Astrocyte (in vitro differentiated cells and primary cell): ENCODE data around the gene DCP2. TPM values are rescaled to one million over a fixed set of nuclear protein-coding genes. Genes with fewer than 3 reads are reported as not detected.

Experiments
- DNase-seq: peaks from one replicate; pipeline ENCODE4 v3.0.0-alpha.2; 2010; ENCODE audit warnings: low read depth
- FAIRE-seq: peaks from 2 replicates; lab custom pipeline; 2011; peaks lifted over from hg19 to GRCh38; lab: Jason Lieb, UNC
- H2AFZ ChIP-seq: 2 replicates; pipeline ENCODE4 v1.6.0; 2012; ENCODE audit warnings: low read depth, low read length, inconsistent platforms
- H3K27ac ChIP-seq: 2 replicates; pipeline ENCODE4 v1.5.1; 2011; ENCODE audit warnings: low read depth, low read length, inconsistent platforms
- H3K27me3 ChIP-seq: 2 replicates; pipeline ENCODE4 v1.6.0; 2011; ENCODE audit warnings: low read length, inconsistent platforms; ENCODE audit not compliant: insufficient read depth
- H3K36me3 ChIP-seq: 2 replicates; pipeline ENCODE4 v1.5.1; 2011; ENCODE audit warnings: low read length, inconsistent platforms; ENCODE audit not compliant: insufficient read depth
- H3K4me1 ChIP-seq: 2 replicates; pipeline ENCODE4 v1.5.1; 2011; ENCODE audit warnings: low read length, inconsistent platforms; ENCODE audit not compliant: insufficient read depth
- H3K4me2 ChIP-seq: 2 replicates; pipeline ENCODE4 v1.6.0; 2012; ENCODE audit warnings: low read length, inconsistent platforms
- H3K4me3 ChIP-seq: 2 replicates; pipeline ENCODE4 v1.5.1; 2011; ENCODE audit warnings: low read depth, mild to moderate bottlenecking, low read length, inconsistent platforms; ENCODE audit not compliant: insufficient read depth
- H3K79me2 ChIP-seq: 2 replicates; pipeline ENCODE4 v1.6.0; 2012; ENCODE audit warnings: mild to moderate bottlenecking, low read length, inconsistent platforms; ENCODE audit not compliant: insufficient read depth
- H3K9ac ChIP-seq: 2 replicates; pipeline ENCODE4 v1.6.0; 2012; ENCODE audit warnings: mild to moderate bottlenecking, low read length, inconsistent platforms
- H3K9me3 ChIP-seq: 2 replicates; pipeline ENCODE4 v1.5.1; 2012; ENCODE audit warnings: low read depth, mild to moderate bottlenecking, low read length, inconsistent platforms; ENCODE audit not compliant: insufficient read depth
- H4K20me1 ChIP-seq: 2 replicates; pipeline ENCODE4 v1.6.0; 2012; ENCODE audit warnings: low read length, inconsistent platforms; ENCODE audit not compliant: insufficient read depth
- H3K27ac Mint-ChIP-seq: one replicate; pipeline ENCODE4 v1.8.0; 2021; ENCODE audit warnings: mild to moderate bottlenecking, mixed read lengths; ENCODE audit not compliant: unreplicated experiment
- H3K27me3 Mint-ChIP-seq: one replicate; pipeline ENCODE4 v1.8.0; 2021; ENCODE audit warnings: low read depth, mixed read lengths; ENCODE audit not compliant: unreplicated experiment
- H3K36me3 Mint-ChIP-seq: one replicate; pipeline ENCODE4 v1.8.0; 2021; ENCODE audit warnings: low read depth, mixed read lengths; ENCODE audit not compliant: unreplicated experiment
- H3K4me1 Mint-ChIP-seq: one replicate; pipeline ENCODE4 v1.8.0; 2021; ENCODE audit warnings: low read depth, mixed read lengths; ENCODE audit not compliant: unreplicated experiment
- H3K4me3 Mint-ChIP-seq: one replicate; pipeline ENCODE4 v1.8.0; 2021; ENCODE audit warnings: mild to moderate bottlenecking, moderate library complexity, mixed read lengths; ENCODE audit not compliant: unreplicated experiment
- H3K9me3 Mint-ChIP-seq: one replicate; pipeline ENCODE4 v1.8.0; 2021; ENCODE audit warnings: mild to moderate bottlenecking, mixed read lengths; ENCODE audit not compliant: unreplicated experiment
- EZH2 ChIP-seq: IDR thresholded peaks from 2 replicates; pipeline ENCODE4 v1.6.1; 2012; ENCODE audit warnings: mild to moderate bottlenecking, low read length, inconsistent platforms; ENCODE audit not compliant: insufficient read depth
- total RNA-seq: library from RNA; stranded (reverse); gene quantifications from 2 replicates; pipeline ENCODE4 v1.2.1, GENCODE V29; 2021
- TF ChIP-seq, protein P1 (sequence below): IDR thresholded peaks from 2 replicates; pipeline ENCODE4 v1.5.1; 2011; ENCODE audit warnings: low read depth, mild to moderate bottlenecking, inconsistent platforms, low read length, moderate library complexity; ENCODE audit not compliant: insufficient read depth

DCP2 gene
- total RNA-seq, 1 donor from 2014 or later: 48.9 TPM

DNA sequence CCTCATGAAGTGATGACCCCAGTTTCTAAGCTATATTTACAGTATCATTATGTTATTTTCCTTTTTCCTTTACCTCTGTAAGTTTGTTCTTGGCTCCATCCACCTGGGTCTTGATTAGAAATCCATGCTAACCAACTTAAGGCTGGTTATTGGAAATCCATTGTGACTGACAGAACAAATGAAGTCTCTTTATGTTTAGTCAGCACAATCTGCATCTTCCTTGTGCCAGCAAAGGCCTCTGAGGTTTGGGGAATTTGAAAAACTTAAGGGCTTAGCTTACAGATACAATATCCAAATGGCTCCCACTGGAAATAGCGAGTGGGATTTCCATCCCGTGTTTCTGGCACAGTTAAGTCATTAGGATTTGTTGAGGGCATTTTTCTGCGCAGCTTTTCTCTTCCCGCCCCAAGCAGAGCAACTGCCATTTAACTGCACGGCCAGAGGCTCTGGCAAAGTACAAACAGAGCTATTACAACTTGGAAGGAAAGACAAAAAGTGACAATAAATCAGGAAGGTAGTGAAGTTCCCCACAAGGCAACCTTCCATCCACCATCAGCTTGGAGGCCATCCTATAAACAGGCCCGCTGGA lies 64.2 kb downstream of the DCP2 start:
- Histone ChIP-seq H2AFZ (no peak overlapping the region), H3K4me2 (no peak overlapping the region), H3K27me3 (no peaks in the 10 kb centered on the region), H3K9me3 (no peaks in the 10 kb centered on the region), H4K20me1 (no peaks in the 10 kb centered on the region), H3K36me3 (no peaks in the 10 kb centered on the region), H3K27ac (no peak overlapping the region), H3K9ac (no peak overlapping the region), H3K4me1 (peaks cover 12% of the 10 kb centered on the region), H3K4me3 (no peak overlapping the region), H3K79me2 (no peaks in the 10 kb centered on the region)
- no peak overlapping the region for H3K27ac Mint-ChIP-seq
- no peak for FAIRE-seq
- peaks cover 12% of the 10 kb centered on the region for H3K4me1 Mint-ChIP-seq
- no peak for DNase-seq
- no peaks in the 10 kb centered on the region for H3K27me3 Mint-ChIP-seq
- TF ChIP-seq, protein P1, sequence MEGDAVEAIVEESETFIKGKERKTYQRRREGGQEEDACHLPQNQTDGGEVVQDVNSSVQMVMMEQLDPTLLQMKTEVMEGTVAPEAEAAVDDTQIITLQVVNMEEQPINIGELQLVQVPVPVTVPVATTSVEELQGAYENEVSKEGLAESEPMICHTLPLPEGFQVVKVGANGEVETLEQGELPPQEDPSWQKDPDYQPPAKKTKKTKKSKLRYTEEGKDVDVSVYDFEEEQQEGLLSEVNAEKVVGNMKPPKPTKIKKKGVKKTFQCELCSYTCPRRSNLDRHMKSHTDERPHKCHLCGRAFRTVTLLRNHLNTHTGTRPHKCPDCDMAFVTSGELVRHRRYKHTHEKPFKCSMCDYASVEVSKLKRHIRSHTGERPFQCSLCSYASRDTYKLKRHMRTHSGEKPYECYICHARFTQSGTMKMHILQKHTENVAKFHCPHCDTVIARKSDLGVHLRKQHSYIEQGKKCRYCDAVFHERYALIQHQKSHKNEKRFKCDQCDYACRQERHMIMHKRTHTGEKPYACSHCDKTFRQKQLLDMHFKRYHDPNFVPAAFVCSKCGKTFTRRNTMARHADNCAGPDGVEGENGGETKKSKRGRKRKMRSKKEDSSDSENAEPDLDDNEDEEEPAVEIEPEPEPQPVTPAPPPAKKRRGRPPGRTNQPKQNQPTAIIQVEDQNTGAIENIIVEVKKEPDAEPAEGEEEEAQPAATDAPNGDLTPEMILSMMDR: no peak
- TF ChIP-seq EZH2: no peak
- no peak overlapping the region for H3K4me3 Mint-ChIP-seq
- H3K36me3 Mint-ChIP-seq: peaks cover 25% of the 10 kb centered on the region
- no peaks in the 10 kb centered on the region for H3K9me3 Mint-ChIP-seq

DNA sequence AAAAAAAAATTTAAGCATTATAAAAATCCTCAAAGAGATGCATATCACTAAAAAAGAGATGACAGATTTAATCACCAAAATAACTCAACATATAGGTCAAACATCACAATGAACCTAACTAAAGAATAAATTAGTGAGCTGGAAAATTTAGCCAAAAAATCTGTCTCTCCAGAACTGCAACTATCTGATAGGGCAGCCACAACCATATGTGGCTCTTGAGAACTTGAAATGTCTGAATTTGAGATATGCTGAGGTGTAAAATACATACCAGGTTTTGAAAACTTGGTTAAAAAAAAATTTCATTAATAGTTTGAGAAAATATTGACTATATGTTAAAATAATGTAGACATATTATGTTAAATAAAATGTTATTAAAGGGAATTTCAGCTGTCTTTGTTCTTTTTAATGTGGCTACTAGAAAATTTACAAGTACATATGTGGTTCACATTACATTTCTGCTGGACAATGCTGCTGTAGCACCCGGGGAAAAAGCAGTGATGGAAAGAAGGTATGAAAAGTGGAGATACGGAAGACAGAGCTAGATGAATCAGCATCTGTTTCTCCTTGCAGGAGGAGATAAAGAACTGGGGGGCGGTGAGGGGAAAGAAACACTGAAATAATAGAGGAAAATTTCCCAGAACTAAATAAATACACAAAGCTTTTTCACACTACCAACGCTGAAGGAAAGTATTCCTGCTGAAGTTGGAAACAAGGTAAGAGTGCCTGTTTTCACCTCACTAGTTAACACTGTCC lies 66.1 kb downstream of the DCP2 start:
- Histone ChIP-seq H3K9ac (no peak overlapping the region), H3K79me2 (no peaks in the 10 kb centered on the region), H3K4me2 (no peak overlapping the region), H3K4me3 (no peak overlapping the region), H4K20me1 (no peaks in the 10 kb centered on the region), H2AFZ (no peak overlapping the region), H3K27ac (no peak overlapping the region), H3K9me3 (no peaks in the 10 kb centered on the region), H3K27me3 (no peaks in the 10 kb centered on the region), H3K4me1 (peaks cover 22% of the 10 kb centered on the region), H3K36me3 (no peaks in the 10 kb centered on the region)
- H3K9me3 Mint-ChIP-seq: no peaks in the 10 kb centered on the region
- TF ChIP-seq EZH2: no peak
- TF ChIP-seq, protein P1: no peak
- DNase-seq (no peak), FAIRE-seq (no peak)
- no peak overlapping the region for H3K4me3 Mint-ChIP-seq
- peak overlapping the region; percentile 21 for H3K27ac Mint-ChIP-seq
- peaks cover 25% of the 10 kb centered on the region for H3K4me1 Mint-ChIP-seq
- no peaks in the 10 kb centered on the region for H3K27me3 Mint-ChIP-seq
- peaks cover 28% of the 10 kb centered on the region for H3K36me3 Mint-ChIP-seq

DNA sequence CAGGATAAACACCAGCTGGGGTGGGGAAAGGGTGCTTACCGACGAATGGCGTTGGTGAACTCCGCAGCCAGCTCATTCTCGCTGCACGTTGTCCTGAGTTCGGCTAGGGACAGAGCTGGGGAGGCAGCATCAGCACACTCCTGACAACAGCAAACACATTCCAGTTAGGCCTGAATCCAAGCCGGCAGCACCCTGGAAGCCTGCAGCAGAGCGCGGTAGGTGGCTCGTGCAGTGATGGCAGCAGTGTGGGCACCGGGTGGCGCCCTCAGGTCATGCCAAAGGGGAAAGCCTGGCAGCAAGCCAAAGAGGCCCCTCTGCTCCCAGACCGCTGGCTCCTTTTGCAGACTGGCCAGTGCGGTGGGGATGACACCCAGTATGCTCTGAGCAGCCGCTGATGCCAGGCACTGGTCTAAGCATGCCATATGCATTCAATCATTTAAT lies 66.9 kb downstream of the DCP2 start:
- FAIRE-seq: no peak
- no peak overlapping the region for H3K27ac Mint-ChIP-seq
- H2AFZ ChIP-seq: no peak overlapping the region

More for the DNA sequence above, 66.9 kb downstream of the DCP2 start:
- no peak for DNase-seq
- Histone ChIP-seq H3K27me3 (no peaks in the 10 kb centered on the region), H3K9me3 (no peaks in the 10 kb centered on the region), H3K79me2 (no peaks in the 10 kb centered on the region), H3K27ac (no peak overlapping the region), H3K4me3 (no peak overlapping the region), H3K9ac (no peak overlapping the region), H3K36me3 (no peaks in the 10 kb centered on the region), H3K4me1 (peaks cover 22% of the 10 kb centered on the region), H3K4me2 (no peak overlapping the region), H4K20me1 (no peaks in the 10 kb centered on the region)
- Mint-ChIP-seq H3K36me3 (peaks cover 22% of the 10 kb centered on the region), H3K4me3 (no peak overlapping the region), H3K9me3 (no peaks in the 10 kb centered on the region), H3K27me3 (no peaks in the 10 kb centered on the region), H3K4me1 (peaks cover 21% of the 10 kb centered on the region)
- TF ChIP-seq, protein P1: no peak
- no peak for TF ChIP-seq EZH2
